Panc1 (cell line): ENCODE results near the gene MAD1L1. TPM values are rescaled to one million over a fixed set of nuclear protein-coding genes. Genes with fewer than 3 reads are reported as not detected.

Experiments used
- ATAC-seq: fragments of 200-7000 bp; cut with Tn5 transposase; 2 replicates; pipeline ENCODE4 v1.9.1; 2020; ENCODE audit warnings: mild to moderate bottlenecking, moderate library complexity
- BruUV-seq: library from RNA; stranded (reverse); fragments of 400-500 nt; replicated peaks from 2 replicates; lab custom pipeline; 2021; lab: Mats Ljungman, UMichigan
- CTCF ChIA-PET: fragments of 300-600 bp; sonication (Branson Sonifier 250); formaldehyde crosslinking; loops from one replicate; lab custom pipeline; 2022; ENCODE audit warnings: antibody characterized with exemption; lab: Charles Lee
- POLR2A ChIA-PET: fragments of 300-600 bp; sonication (Branson Sonifier 250); formaldehyde crosslinking; loops from one replicate; lab custom pipeline; 2022; ENCODE audit warnings: antibody characterized with exemption; lab: Charles Lee
- DNase-seq: peaks from one replicate; pipeline ENCODE4 v3.0.0-alpha.2; 2010; ENCODE audit warnings: low read depth, low spot score
- H3K27ac ChIP-seq: 2 replicates; pipeline ENCODE4 v1.5.1; 2011; ENCODE audit warnings: mild to moderate bottlenecking, low read length, inconsistent platforms
- H3K27me3 ChIP-seq: fragments of 200-500 bp; sonication (Bioruptor generic); 2 replicates; pipeline ENCODE4 v1.6.0; 2014; ENCODE audit warnings: low read length, inconsistent platforms; ENCODE audit not compliant: control insufficient read depth, insufficient read depth
- H3K36me3 ChIP-seq: fragments of 200-500 bp; sonication (Bioruptor generic); 2 replicates; pipeline ENCODE4 v1.5.1; 2014; ENCODE audit warnings: inconsistent platforms, mild to moderate bottlenecking, low read length, moderate library complexity; ENCODE audit not compliant: control insufficient read depth, insufficient read depth
- H3K4me1 ChIP-seq: 2 replicates; pipeline ENCODE4 v1.5.1; 2011; ENCODE audit warnings: inconsistent platforms, mild to moderate bottlenecking, low read length, moderate library complexity; ENCODE audit not compliant: control insufficient read depth, insufficient read depth
- H3K4me3 ChIP-seq, 2 experiments: 2 replicates each; pipeline ENCODE4 v1.5.1; 2011 to 2012; ENCODE audit warnings: low read depth in 2 of 2, low read length in 2 of 2, mild to moderate bottlenecking in 2 of 2, inconsistent platforms in 1 of 2, moderate library complexity in 1 of 2
- H3K9me3 ChIP-seq: fragments of 200-500 bp; sonication (Bioruptor generic); 2 replicates; pipeline ENCODE4 v1.5.1; 2014; ENCODE audit warnings: low read depth, mild to moderate bottlenecking, inconsistent platforms, low read length, moderate library complexity; ENCODE audit not compliant: control insufficient read depth, insufficient read depth
- CTCF ChIP-seq: fragments of 450-650 bp; IDR thresholded peaks from 2 replicates; pipeline ENCODE4 v1.5.1; 2017; ENCODE audit warnings: mild to moderate bottlenecking
- POLR2AphosphoS5 ChIP-seq: IDR thresholded peaks from 2 replicates; pipeline ENCODE4 v1.6.1; 2012; ENCODE audit warnings: mild to moderate bottlenecking, low read depth, low read length, moderate library complexity
- REST ChIP-seq, 2 experiments: IDR thresholded peaks; 2 replicates each; pipeline ENCODE4 v1.6.1; 2011 to 2012; ENCODE audit warnings: low read depth in 2 of 2, control low read depth in 1 of 2, low read length in 1 of 2, mild to moderate bottlenecking in 1 of 2, moderate library complexity in 1 of 2; ENCODE audit not compliant: insufficient read depth in 1 of 2
- SIN3A ChIP-seq: IDR thresholded peaks from 2 replicates; pipeline ENCODE4 v1.6.1; 2012; ENCODE audit warnings: low read depth, mild to moderate bottlenecking, low read length, moderate library complexity, borderline replicate concordance; ENCODE audit not compliant: insufficient read depth
- TCF7L2 ChIP-seq: IDR thresholded peaks from 2 replicates; pipeline ENCODE4 v1.6.1; 2011; ENCODE audit warnings: mild to moderate bottlenecking, low read depth, low read length, inconsistent platforms
- in situ Hi-C: cut with HindIII; loops from 2 replicates; pipeline ENCODE4 v1.10.0; 2016; ENCODE audit warnings: low sequenced_read_pairs, low pct_unique_long_range_greater_than_20kb
- intact Hi-C: fragments of 100-400 bp; cut with micrococcal nuclease; formaldehyde crosslinking; loops from one replicate; pipeline ENCODE4 v1.10.0; 2022; ENCODE audit not compliant: unreplicated experiment
- total RNA-seq: library from RNA; stranded (reverse); gene quantifications from one replicate; pipeline ENCODE4 v1.2.1, GENCODE V29; 2021; ENCODE audit not compliant: unreplicated experiment

MAD1L1 gene
- total RNA-seq, 1 experiment from 2014 or later: 70.8 TPM

- POLR2A ChIA-PET: no interaction called here
- no peaks in the 10 kb centered on the region for H3K9me3 ChIP-seq
These were observed 138.2 kb downstream of the MAD1L1 start for GRCh38 chr7:2094454-2095045.

GRCh38 chr7:2093843-2094220, 138.9 kb downstream of the MAD1L1 start:
- POLR2A ChIA-PET: no interaction called here
- Histone ChIP-seq H3K9me3 (no peaks in the 10 kb centered on the region), H3K27ac (no peak overlapping the region), H3K4me1 (no peaks in the 10 kb centered on the region), H3K27me3 (no peaks in the 10 kb centered on the region), H3K4me3 (no peak overlapping the region), H3K36me3 (no peaks in the 10 kb centered on the region)
- in situ Hi-C loops (no loop called here), intact Hi-C loops (no loop called here)
- DNase-seq: no peak
- no peak; the same call in 1 of the 2 replicates for ATAC-seq
- BruUV-seq: no TSS peak
- no peak for TF ChIP-seq SIN3A
- no peak for TF ChIP-seq CTCF
- no peak for TF ChIP-seq TCF7L2
- no peak for TF ChIP-seq POLR2AphosphoS5
- no peak for TF ChIP-seq REST (IDR thresholded peaks at IDR 0.05; ENCODE audit: insufficient read depth in 1 of 2, low read depth in 2 of 2, low read length in 1 of 2)
- CTCF ChIA-PET: no interaction called here

More at GRCh38 chr7:2094454-2095045, 138.2 kb downstream of the MAD1L1 start:
- intact Hi-C loops (no loop called here), in situ Hi-C loops (no loop called here)
- Histone ChIP-seq H3K27ac (no peak overlapping the region), H3K4me3 (no peak overlapping the region), H3K27me3 (no peaks in the 10 kb centered on the region), H3K4me1 (no peaks in the 10 kb centered on the region), H3K36me3 (no peaks in the 10 kb centered on the region)
- CTCF ChIA-PET: interaction anchor here (0.6 to 0.7 kb wide), 2 partner anchors 31 to 100 kb away, joined by 3 read pairs; no protein-coding TSS in a partner anchor
- no peak for DNase-seq
- no peak for TF ChIP-seq REST (IDR thresholded peaks at IDR 0.05; ENCODE audit: insufficient read depth in 1 of 2, low read depth in 2 of 2, low read length in 1 of 2)
- no peak for TF ChIP-seq CTCF
- TF ChIP-seq POLR2AphosphoS5: no peak
- no peak for ATAC-seq
- no TSS peak for BruUV-seq
